Mucosa of descending colon (tissue), 3 donors: ENCODE results near the gene GFRA1. TPM values are rescaled to one million over a fixed set of nuclear protein-coding genes. Genes with fewer than 3 reads are reported as not detected.

Experiments used
- ATAC-seq: fragments of 200-7000 bp; cut with Tn5 transposase; one replicate; pipeline ENCODE4 v1.9.1; 2020; ENCODE audit warnings: mild to moderate bottlenecking, moderate library complexity
- DNase-seq, 3 donors: peaks; one replicate each; pipeline ENCODE4 v3.0.0-alpha.2; 2020
- H3K36me3 ChIP-seq: fragments of 200-600 bp; one replicate; pipeline ENCODE4 v1.8.0; 2021; ENCODE audit warnings: low read depth, mild to moderate bottlenecking
- H3K4me1 ChIP-seq: fragments of 200-600 bp; one replicate; pipeline ENCODE4 v1.8.0; 2021; ENCODE audit warnings: low read depth, mild to moderate bottlenecking
- H3K4me3 ChIP-seq: fragments of 200-600 bp; one replicate; pipeline ENCODE4 v1.8.0; 2021; ENCODE audit warnings: mild to moderate bottlenecking
- H3K9me3 ChIP-seq: fragments of 200-600 bp; one replicate; pipeline ENCODE4 v1.8.0; 2021; ENCODE audit warnings: mild to moderate bottlenecking
- CTCF ChIP-seq: fragments of 200-600 bp; IDR thresholded peaks from one replicate; pipeline ENCODE4 v1.8.0; 2022; ENCODE audit warnings: antibody characterized with exemption, mild to moderate bottlenecking
- intact Hi-C, 2 donors: fragments of 100-400 bp; cut with DNase I in 1 of 2; cut with micrococcal nuclease in 1 of 2; formaldehyde crosslinking; loops; one replicate each; pipeline versions ENCODE4 v1.11.0 to v1.11.1; 2022; cut with DNase I, micrococcal nuclease
- total RNA-seq, 3 donors: library from RNA; stranded (reverse); fragmentation: NEBNext Ultra II Directional in 2 of 3; extraction: Animal tissue kit (Norgen Biotek cat#: 25700) in 2 of 3; gene quantifications; one replicate each; pipeline versions ENCODE4 v1.2.1 to v1.2.4, GENCODE V29; 2021 to 2023
- donor health status: DM: no; HTN: no; CAD: no; lungs with moderate emphysema.
- donor health status: DM: no; HTN: no; CAD: no.
- donor health status: DM: no; HTN: yes; CAD: no.

Gene GFRA1
- total RNA-seq, 3 donors from 2014 or later = 2.2 to 32.2 (median 4.1) TPM

- Histone ChIP-seq H3K4me1 (no peaks in the 10 kb centered on the region), H3K9me3 (no peaks in the 10 kb centered on the region), H3K4me3 (no peak overlapping the region), H3K36me3 (no peaks in the 10 kb centered on the region)
- ATAC-seq (no peak), DNase-seq (no peak)
- TF ChIP-seq CTCF = no peak
- intact Hi-C loops = no loop called here
Observed at GRCh38 chr10:116226766-116227165, 46.2 kb downstream of the GFRA1 start.

GRCh38 chr10:116226053-116226452 is 47.0 kb downstream of the GFRA1 start:
- no peak for TF ChIP-seq CTCF
- intact Hi-C loops = no loop called here
- no peaks in the 10 kb centered on the region for H3K9me3 ChIP-seq
- H3K4me3 ChIP-seq = no peak overlapping the region
- no peaks in the 10 kb centered on the region for H3K36me3 ChIP-seq
- no peaks in the 10 kb centered on the region for H3K4me1 ChIP-seq
- DNase-seq (no peak), ATAC-seq (no peak)

GRCh38 chr10:116223289-116223688 is 49.7 kb downstream of the GFRA1 start:
- Histone ChIP-seq H3K36me3 (no peaks in the 10 kb centered on the region), H3K4me1 (no peaks in the 10 kb centered on the region), H3K9me3 (no peaks in the 10 kb centered on the region), H3K4me3 (no peak overlapping the region)
- intact Hi-C loops = no loop called here
- ATAC-seq (no peak), DNase-seq (no peak)
- no peak for TF ChIP-seq CTCF

- Histone ChIP-seq H3K4me3 (no peak overlapping the region), H3K4me1 (no peaks in the 10 kb centered on the region), H3K9me3 (no peaks in the 10 kb centered on the region), H3K36me3 (no peaks in the 10 kb centered on the region)
- no peak for TF ChIP-seq CTCF
- ATAC-seq (no peak), DNase-seq (no peak)
- intact Hi-C loops = no loop called here
Observed at GRCh38 chr10:116221053-116221452, 52.0 kb downstream of the GFRA1 start.

- no peak for TF ChIP-seq CTCF
- ATAC-seq (no peak), DNase-seq (no peak)
- Histone ChIP-seq H3K4me3 (no peak overlapping the region), H3K36me3 (no peaks in the 10 kb centered on the region), H3K4me1 (no peaks in the 10 kb centered on the region), H3K9me3 (no peaks in the 10 kb centered on the region)
- intact Hi-C loops = no loop called here
Observed at GRCh38 chr10:116216676-116217075, 56.3 kb downstream of the GFRA1 start.

GRCh38 chr10:116215651-116216050 is 57.4 kb downstream of the GFRA1 start:
- ATAC-seq (no peak), DNase-seq (no peak)
- no peak overlapping the region for H3K4me3 ChIP-seq
- H3K9me3 ChIP-seq = no peaks in the 10 kb centered on the region
- H3K36me3 ChIP-seq = no peaks in the 10 kb centered on the region
- intact Hi-C loops = no loop called here
- H3K4me1 ChIP-seq = no peaks in the 10 kb centered on the region
- TF ChIP-seq CTCF = no peak
